Measurements from ENCODE around the gene COX6A2.
"Not testable (repeated sequence)": the region's sequence is repeated elsewhere in the genome, so short reads cannot be mapped to it uniquely, and the experiment has no call there.

COX6A2 gene

GRCh38 chr16:31436221-31437045, 8.3 kb upstream of the COX6A2 start:
- DNase-seq = no peak

DNA sequence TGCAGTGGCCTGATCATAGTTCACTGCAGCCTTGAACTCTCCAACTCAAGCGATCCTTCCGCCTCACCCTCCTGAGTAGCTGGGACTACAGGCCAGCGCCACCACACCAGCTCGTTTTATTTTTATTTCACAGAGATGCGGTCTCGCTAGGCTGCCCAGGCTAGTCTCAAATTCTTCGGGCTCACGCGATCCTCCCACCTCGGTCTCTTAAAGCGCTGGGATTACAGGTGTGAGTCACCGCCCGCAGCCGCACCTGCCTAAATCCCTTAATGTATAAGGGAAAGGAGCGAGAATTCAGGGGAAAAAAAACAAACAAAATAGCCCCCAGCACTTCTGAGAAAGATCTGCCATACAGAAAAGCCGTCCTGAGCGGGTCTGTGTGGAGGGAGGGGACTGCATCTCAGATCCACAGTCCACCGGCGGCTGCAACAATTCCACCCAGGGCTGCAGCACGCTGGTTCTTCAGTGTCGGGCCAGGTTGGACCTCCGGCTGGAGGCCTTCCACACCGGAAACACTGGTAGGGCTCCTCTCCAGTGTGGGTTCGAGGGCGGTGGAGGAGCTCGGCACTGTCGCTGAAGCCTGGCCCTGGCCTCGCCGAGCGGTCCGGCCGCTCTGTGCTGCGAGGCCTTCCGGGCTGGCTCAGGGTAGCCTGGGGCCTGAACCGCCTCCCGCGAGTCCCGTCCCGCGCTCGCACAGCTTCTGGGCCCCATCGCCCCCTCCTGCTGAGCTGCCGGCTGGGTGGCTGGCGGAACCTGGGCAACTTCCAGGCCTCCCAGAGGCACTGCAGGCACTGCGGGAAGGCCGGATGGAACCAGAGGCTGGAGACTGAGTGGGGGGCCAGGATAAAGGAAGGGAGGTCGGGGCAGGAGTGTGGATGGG, 7.4 kb upstream of the COX6A2 start:
- DNase-seq = no peak

DNA sequence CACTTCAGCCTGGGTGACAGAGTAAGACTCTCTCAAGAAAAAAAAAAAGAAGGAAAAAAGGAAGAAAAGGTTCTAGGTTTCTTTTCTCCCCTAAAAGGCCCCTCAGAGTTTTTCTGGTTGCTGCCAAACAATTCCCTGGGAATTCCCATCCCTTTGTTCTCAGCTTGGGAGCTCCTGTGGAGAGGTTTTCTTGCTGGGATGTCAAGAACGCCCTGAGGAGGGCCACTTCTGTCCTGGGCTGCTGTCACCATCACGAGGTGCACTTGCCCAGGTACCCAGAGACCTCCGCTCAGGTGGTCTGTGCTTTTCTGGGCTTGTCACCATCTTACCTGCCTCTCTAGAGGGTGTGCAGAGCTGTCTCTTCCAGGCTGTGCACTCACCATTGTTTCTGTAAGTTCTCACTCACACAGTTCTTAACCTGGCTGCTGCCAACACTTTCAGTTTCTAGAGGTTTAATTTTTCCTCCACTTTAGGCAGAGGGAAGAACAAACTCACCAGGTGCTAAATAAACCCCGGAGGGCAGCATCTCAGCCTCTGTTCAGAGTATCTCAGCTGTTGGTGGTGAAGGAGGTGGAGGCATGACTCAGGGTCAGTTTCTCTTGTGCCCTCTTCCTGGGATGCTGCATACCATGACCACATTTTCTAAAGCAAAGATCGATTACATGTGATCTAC, 2.4 kb upstream of the COX6A2 start:
- DNase-seq = peak in 1 of 5 experiments; percentile 24

DNA sequence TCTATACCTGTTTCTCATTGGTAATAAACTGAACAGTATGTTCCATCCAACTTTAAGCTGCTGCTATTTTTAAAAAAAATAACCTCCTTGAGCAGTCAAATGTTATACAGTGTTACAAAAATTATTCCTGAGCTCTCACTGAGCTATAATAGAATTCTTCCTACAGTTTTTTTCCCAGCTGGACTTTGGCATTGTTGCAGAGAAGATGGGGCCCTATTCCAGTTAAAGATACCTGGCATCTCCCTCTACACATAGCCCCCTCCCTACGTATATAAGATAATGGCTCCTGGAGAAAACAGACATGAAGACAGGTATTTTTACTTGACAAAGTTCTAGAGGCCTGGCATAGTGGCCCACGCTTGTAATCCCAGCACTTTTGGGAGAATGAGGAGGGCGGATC, 1.6 kb upstream of the COX6A2 start:
- DNase-seq = no peak

DNA sequence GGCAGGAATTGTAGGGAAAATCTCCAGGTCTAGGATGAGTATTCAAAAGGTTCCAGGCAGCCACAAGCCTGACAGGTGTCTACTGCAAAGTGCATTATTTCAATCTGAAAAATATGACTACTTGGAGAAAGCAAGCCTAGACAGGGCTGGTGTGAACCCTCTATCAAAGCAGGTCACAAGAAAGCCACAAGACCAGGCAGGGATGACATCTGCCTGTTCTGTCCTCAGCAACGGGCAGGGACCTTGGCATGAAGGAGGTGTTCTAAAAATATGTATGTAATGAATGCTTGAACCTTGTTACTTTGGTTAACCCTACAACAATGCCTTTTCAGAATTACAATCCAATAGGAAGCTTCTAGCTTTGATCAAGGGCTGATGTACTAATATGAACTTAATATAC, 1.2 kb upstream of the COX6A2 start:
- DNase-seq = peak in 1 of 5 experiments; percentile 35

DNA sequence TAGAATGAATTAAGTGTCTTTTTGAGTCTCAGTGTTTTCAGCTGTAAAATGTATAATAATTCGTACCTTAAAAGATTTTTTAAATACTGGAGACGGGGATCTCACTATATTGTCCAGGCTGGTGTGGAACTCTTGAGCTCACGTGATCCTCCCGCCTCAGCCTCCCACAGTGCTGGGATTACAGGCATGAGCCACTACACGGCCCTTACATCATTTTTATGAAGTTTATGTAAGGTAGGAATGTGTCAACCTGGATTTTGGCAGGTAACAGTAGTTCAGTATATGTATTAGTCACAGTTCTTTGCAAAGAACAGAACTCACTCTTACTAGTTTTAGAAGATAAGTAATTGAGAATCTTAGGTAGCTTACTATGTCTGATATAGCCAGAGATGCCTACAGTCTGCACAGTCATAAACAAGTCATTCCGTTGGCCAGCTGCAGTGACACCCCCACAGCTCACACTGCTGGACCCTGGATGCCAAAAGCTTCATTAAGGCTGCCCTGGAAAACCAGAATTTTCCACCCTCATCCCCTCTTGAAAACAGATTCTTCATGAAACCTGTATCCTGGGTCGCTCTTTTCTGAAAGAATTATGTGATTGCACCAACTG, 583 bp upstream of the COX6A2 start:
- DNase-seq = no peak

- peak; percentile 18 to 69 (median 57) for DNase-seq
These were observed 500 bp downstream of the COX6A2 start for GRCh38 chr16:31427441-31428278.

- DNase-seq = no peak
These were observed 4.4 kb downstream of the COX6A2 start for GRCh38 chr16:31423801-31424200.

DNA sequence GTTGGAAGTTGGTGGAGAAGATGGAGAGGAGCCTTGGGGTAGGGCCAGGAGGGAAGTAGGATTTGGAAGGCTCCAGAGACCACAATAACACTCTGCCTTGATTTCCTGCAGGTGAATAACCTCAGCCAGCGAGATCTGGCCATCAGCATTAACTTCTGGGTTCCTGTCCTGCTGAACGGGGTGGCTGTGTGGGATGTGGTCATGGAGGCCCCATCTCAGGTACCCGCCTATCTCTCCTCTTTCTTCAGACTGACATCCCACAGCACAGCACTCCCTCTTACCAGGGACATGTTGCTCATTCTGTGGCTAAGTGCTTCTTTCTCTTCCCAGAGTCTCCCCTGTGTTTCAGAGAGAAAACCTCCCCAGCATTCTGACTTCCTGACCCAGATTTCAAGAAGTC, 4.9 kb downstream of the COX6A2 start:
- peak in 1 of 5 experiments; percentile 31 for DNase-seq

DNA sequence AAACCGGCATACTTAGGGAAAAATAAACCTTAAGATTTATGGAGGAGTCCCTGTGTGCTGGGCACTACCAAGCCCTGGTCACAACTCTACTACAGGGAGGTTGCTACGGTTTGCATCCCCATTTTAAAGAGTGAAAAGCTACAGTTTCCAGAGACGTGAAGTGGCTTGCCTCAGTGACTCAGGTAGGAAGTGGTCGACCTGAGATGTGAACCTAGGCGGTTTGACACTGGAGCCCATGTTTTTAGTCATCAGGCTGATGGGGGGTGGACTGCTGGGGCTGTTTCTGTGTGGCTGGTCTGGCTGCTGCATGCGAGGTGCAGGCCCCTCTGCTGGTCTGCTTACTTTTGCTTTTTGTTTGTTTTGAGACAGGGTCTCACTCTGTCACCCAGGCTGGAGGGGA, 6.6 kb downstream of the COX6A2 start:
- DNase-seq = peak in 2 of 5 experiments; percentile 65 to 95

- peak in 1 of 5 experiments; percentile 68 for DNase-seq
These were observed 8.1 kb downstream of the COX6A2 start for GRCh38 chr16:31420037-31420436.

GRCh38 chr16:31417916-31418315, 10.2 kb downstream of the COX6A2 start:
- DNase-seq = no peak

GRCh38 chr16:31417036-31417435, 11.1 kb downstream of the COX6A2 start:
- not testable (repeated sequence) for DNase-seq

DNA sequence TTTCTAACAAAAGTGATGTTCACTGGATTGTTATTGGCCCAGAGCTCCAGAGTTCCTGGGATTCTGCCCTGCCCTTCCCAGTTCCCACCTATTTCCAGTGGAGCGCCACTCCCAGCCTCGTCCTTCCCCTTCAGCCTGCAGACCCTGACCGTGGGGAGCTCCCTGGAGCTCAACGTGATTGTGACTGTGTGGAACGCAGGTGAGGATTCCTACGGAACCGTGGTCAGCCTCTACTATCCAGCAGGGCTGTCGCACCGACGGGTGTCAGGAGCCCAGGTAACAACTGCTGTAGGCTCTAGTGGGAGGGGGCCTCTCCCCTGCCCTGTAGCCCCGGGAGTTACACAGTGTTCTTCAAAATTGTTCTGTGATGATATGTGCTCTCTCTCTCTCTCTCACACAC, 11.8 kb downstream of the COX6A2 start:
- DNase-seq = no peak

DNA sequence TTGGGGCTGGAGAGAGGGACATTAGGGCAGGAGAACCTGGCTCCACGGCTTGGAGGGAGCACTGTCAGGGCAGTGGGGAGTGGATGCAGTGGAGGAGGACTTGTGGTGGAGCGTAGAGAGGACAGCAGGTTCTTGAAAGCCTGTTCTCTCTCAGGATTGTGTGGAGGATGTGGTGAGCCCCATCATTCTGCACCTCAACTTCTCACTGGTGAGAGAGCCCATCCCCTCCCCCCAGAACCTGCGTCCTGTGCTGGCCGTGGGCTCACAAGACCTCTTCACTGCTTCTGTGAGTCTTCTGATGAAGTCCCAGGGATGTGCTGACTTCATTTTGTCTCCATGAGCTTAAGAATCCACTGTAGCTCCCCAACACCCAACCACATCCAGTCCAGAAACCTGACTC, 13.5 kb downstream of the COX6A2 start:
- DNase-seq = peak in 1 of 5 experiments; percentile 78

GRCh38 chr16:31413943-31414342, 14.2 kb downstream of the COX6A2 start:
- DNase-seq = no peak

GRCh38 chr16:31413381-31413780, 14.8 kb downstream of the COX6A2 start:
- DNase-seq = no peak

- DNase-seq = no peak
These were observed 15.4 kb downstream of the COX6A2 start for GRCh38 chr16:31412750-31413149.

DNA sequence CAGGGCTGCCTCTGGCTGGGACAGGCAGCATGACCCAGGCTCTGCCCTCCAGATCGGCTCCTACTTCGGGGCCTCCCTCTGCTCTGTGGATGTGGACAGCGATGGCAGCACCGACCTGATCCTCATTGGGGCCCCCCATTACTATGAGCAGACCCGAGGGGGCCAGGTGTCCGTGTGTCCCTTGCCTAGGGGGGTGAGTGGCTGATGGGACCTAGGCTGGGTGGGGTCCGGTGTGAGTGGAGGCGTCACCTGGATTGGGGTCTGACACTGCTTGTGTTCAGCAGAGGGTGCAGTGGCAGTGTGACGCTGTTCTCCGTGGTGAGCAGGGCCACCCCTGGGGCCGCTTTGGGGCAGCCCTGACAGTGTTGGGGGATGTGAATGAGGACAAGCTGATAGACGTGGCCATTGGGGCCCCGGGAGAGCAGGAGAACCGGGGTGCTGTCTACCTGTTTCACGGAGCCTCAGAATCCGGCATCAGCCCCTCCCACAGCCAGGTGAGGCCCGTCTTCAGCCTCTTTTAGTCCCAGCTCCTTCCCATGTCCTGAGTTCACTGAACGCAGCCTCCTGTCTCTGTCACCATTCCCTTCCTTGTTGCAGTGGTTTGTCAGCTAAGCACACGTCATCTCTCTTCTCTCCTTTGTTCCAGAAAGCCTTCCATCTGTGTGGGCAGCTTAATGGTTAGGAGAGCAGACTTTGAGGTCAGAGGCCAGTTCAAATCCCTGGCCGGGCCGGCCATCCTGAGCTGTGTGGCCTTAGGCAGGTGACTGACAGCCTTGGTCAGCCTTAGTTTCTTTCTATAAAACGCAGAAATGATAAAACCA, 16.9 kb downstream of the COX6A2 start:
- no peak for DNase-seq

- no peak for DNase-seq
These were observed 18.1 kb downstream of the COX6A2 start for GRCh38 chr16:31410082-31410481.

GRCh38 chr16:31409433-31409832, 18.7 kb downstream of the COX6A2 start:
- DNase-seq = no peak
